ENCODE data around the gene TMEM158.

TMEM158 gene

GRCh38 chr3:45232521-45232920 lies 6.4 kb upstream of the TMEM158 start:
- no peak for DNase-seq (ENCODE audit: low read depth)

GRCh38 chr3:45227946-45228345 lies 1.9 kb upstream of the TMEM158 start:
- DNase-seq (ENCODE audit: low read depth) = no peak

- DNase-seq (ENCODE audit: low read depth) = no peak
Measured at GRCh38 chr3:45227071-45227820, 1.2 kb upstream of the TMEM158 start.

- no peak for DNase-seq (ENCODE audit: low read depth)
Measured at GRCh38 chr3:45225465-45226205, 452 bp downstream of the TMEM158 start.

GRCh38 chr3:45224824-45225464 lies 1.1 kb downstream of the TMEM158 start:
- DNase-seq (ENCODE audit: low read depth) = no peak

DNA sequence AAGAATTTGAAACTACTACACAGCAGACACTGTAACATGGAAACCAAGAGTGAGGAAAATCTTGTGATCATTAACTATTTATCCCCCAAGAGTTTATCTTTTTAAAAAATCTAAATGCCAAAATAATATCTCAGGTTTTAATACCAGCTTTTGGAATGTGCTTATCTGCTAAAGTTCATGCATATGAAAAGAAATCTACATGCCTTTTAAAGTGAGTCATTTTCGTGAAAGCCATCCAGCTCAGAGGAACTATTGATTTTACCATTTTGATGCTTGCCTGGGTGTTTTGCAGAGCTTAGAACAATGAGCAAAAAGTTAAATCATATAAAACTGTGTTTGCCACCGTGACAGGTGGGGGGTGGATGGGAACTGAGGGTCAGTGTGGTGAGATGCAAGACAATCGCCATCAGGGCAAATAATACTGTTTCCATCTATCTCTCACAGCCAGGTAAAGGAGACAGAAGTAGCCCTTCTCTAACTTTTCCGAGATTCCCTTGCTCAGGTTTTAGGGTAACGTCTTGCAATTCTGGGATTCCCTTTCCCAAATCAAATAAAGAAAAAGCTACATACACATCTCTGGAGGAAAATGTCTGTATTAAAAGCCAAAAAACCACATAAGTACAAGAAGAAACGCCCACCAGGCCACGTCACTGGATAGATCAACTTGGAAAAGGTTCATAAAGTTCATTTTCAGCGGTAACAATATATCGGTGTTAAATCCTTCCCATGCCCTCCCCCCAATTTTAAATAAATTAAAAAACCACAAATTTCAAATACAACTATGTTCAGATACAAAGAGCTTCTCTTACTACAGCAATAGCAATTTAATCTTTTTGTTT lies 2.0 kb downstream of the TMEM158 start:
- DNase-seq (ENCODE audit: low read depth) = no peak

GRCh38 chr3:45219694-45220093 lies 6.4 kb downstream of the TMEM158 start:
- no peak for DNase-seq (ENCODE audit: low read depth)

DNA sequence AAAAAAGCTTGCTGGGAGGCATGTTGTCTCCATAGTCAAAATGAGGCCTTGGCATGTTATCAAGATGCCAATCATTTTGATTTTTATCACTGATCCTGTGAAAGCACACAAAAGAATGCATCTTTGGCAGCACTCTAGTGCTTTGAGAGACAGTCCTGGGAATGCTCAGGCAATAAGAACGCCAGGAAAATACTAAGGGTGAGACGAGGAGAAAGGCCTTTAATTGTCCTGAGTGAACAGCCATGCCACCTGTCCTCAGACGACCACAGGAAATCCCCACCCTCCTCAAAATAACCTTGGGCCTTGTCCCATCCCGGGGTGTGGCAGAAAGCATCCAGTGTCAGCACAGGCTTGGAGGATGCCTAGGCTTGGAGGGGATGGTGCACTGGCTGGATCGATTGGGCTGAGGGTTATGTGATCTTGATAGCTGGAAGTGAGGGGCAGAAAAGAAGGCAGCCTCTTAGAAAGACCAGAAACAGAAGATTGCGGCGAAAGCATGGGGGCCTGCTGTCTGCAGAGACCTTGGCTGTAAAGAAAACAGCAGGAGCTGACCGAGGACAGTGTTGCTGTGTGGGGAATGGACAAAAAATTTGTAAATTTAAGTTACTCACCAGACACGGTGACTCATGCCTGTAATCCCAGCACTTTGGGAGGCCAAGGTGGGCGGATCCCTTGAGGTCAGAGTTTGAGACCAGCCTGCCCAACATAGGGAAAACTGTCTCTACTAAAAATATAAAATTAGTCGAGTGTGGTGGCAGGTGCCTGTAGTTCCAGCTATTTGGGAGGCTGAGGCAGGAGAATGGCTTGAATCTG lies 7.3 kb downstream of the TMEM158 start:
- no peak for DNase-seq (ENCODE audit: low read depth)

DNA sequence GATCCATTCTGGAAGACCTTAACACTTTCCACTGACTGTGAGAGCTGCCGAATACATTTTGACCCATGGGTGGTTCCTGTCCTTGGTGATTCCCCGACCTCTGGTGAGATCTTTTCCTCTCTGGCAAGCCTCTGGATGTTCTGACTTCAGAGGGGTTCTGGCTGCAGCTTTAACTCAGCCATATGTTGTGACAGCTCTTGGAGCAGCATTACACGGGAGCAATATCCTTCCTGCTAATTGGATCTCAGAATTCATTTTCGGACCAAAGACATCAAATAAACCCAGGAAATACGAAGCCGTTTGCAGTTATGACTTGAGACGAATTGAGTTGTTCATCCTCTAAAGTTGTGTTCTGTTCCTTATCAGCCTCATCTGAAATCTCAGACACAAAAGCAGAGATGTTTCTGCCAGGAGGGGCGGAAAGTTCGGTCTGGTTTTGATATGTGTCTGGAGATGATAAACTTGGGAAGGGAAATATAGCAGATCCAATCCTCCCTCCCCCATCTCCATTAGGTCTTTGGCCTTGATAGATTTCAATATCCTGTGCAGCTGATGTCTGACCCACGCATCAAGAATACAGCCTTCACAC lies 10.0 kb downstream of the TMEM158 start:
- DNase-seq (ENCODE audit: low read depth) = no peak

DNA sequence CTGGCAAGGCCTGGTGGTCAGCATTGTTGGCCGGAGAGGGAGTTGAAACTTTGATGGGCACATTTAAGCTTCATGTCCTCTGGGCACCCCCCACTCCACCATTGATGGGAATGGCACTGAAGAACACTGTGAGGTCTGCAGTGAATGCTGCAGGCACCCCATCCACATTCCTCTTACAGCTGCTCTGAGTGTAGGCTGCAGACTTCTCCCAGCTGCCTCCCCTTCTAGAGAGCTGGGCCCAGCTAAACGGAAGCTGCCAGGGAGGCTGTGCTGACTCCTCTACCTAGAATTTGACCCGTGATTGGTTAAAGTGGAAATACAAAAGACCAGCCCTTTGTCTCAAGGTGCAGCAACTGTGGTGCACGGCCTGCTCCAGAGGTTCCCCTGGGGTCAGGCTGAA lies 10.6 kb downstream of the TMEM158 start:
- no peak for DNase-seq (ENCODE audit: low read depth)

DNA sequence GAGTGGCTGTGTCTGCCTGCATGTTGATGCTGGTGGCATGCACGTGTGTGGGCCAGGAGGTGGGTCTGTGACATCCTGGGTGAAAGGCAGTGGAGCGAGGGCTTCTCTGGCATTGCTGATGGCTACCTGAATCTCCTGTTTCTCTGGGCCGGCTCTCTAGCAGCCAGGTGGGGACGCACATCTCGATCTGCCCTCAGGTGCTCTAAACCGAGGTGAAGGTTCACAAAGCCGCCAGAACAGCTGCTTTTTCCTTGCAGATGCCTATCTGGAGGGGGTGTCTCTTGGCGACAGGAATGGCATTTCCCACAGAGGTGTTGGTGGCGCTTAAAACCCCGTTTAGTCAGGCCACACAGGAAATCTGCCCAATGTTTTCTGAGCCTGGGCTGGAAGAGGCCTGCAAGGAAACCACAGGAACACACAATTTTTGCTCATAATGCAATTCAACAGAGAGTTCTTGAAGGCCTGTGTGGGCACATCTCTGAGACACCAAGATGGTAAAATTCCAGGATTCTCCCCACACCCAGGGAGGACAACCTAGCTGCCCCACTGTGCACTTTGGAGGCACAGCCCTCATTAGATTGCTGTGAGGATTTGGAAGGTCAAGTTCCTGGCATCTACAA lies 11.9 kb downstream of the TMEM158 start:
- no peak for DNase-seq (ENCODE audit: low read depth)

DNA sequence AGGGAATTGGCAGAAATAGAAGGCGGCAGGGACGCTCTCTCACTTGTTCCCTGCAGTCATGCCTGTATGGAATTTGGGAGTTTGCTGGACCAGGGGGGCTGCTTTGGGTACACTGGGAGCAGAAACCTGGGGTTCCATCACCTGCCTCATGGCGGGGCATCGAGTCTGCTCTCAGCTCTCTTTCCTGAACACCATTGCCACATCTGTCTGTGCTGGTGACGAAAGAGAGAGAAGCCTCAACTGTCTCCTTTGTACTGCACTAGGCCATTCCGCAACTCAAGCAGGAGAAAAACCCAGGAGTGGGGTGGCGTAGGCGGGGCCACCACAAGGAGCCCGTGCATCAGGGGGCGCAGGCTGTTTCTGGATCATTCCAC lies 14.0 kb downstream of the TMEM158 start:
- DNase-seq (ENCODE audit: low read depth) = no peak

GRCh38 chr3:45211466-45212094 lies 14.5 kb downstream of the TMEM158 start:
- no peak for DNase-seq (ENCODE audit: low read depth)

GRCh38 chr3:45210308-45211041 lies 15.6 kb downstream of the TMEM158 start:
- DNase-seq (ENCODE audit: low read depth) = peak; percentile 65

DNA sequence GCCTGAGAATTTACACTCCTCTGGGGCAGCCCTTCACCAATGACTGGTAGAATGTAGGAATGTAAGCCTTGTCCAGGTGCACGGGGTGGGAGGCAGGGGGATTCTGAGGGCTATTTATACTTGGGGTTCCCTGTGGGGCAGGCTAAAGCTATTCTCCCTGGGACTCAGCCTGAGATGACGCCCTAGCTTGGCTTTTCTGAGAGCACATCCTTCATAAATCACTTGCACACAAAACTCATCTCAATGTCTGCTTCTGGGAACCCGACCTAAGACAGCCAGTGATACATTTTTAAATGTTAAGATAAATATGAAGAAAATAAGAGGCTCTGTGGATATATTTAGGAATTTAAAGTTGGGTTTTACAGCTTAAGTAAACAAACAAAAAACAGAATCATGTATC lies 16.6 kb downstream of the TMEM158 start:
- no peak for DNase-seq (ENCODE audit: low read depth)

DNA sequence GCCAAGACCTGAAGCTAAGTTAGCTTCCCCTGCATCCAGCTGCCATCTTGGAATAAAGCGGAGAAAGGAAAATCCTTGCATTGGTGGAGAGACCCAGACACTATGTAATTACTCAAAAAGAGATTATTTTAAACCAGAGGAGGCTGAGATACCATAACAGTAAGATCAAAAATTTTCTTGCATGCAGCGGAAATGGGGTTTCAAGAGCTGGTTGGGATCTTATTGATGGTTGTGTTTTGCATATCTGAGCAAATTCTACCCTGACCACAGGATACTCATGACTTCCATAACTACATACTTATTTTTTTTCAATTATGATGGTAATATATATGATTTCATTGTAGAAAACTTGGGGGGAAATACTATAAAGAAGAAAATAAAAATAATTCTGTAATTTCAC lies 17.5 kb downstream of the TMEM158 start:
- DNase-seq (ENCODE audit: low read depth) = no peak

DNA sequence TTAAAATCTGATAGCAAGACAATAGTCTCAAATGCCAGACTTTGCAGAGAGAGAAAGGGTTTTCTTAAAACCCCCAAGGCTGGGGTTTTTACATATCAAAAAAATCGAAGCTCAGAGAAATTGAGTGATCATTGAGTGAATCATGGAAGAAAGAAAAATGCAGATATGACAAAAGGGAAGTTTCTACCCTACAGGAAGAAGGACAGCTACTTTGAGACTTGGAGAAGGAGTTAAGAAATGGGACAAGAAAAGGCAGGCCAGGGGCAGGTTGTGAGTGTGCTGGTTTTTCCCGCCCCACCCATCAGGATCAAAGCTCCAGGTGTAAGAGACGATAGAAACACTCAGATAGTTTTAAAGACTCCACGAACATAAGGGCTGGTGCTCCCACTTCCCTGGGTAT lies 18.6 kb downstream of the TMEM158 start:
- DNase-seq (ENCODE audit: low read depth) = no peak

GRCh38 chr3:45205126-45205525 lies 21.0 kb downstream of the TMEM158 start:
- no peak for DNase-seq (ENCODE audit: low read depth)

- no peak for DNase-seq (ENCODE audit: low read depth)
Measured at GRCh38 chr3:45204136-45204535, 22.0 kb downstream of the TMEM158 start.
